ENCODE measurements around the gene ZNF135.

Gene ZNF135

DNA sequence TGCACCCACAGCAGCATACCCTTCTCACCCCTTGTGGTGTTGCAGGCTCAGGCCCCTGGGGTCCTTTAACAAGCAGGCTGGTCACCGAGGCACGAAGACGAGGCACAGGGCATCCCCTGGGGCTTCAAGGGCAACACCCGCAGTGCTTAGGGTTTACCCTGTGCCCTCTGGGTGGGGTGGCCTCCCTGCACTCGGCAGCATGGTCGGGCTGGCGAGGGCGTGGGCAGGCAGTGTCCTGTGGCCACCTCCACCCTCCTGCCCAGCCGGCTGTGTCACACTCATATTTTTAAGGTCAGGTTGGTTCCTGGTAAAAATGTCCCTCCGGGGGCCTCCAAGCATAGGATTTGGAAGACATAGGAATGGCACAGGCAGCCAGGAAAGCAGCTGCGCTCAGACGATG, 11.4 kb upstream of the ZNF135 start:
- DNase-seq: no peak

DNA sequence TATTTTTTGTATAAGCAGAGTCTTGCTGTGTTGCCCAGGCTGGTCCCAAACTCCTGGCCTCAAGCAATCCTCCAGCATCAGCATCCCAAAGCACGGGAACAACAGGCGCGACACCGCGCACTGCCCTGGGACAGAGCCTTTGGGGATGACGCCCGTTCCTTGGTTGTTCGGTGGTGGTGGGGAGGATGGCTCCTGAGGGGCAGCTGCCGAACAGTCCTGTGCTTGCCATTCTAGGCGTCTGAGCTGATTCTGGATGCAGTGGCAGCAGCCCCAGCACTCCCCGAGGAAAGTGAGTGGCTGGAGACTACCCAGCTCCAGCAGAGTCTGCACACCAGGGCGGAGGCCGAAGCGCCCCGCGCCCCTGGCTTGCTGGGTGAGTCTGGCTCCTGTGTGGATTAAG, 6.8 kb upstream of the ZNF135 start:
- no peak for DNase-seq

DNA sequence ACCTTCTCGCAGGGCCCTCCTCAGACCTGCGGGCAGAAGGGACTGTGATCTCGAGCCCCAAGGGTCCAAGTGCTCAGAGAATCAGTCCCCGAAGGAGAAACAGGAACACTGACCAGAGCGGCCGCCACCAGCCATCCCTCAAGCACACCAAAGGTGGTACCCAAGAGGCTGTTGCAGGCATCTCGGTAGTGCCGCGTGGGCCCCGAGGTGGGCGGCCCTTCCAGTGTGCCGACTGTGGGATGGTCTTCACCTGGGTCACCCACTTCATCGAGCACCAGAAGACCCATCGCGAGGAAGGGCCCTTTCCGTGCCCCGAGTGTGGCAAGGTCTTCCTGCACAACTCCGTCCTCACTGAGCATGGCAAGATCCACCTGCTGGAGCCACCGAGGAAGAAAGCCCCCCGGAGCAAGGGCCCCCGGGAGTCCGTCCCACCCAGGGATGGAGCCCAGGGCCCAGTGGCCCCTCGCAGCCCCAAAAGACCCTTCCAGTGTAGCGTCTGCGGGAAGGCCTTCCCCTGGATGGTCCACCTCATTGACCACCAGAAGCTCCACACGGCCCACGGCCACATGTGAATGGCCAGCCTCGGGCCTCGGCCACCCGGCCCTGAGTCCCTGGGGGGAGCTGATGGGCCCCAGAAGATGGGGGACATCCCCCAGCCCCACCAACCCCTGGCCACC, 5.5 kb upstream of the ZNF135 start:
- no peak for DNase-seq

DNA sequence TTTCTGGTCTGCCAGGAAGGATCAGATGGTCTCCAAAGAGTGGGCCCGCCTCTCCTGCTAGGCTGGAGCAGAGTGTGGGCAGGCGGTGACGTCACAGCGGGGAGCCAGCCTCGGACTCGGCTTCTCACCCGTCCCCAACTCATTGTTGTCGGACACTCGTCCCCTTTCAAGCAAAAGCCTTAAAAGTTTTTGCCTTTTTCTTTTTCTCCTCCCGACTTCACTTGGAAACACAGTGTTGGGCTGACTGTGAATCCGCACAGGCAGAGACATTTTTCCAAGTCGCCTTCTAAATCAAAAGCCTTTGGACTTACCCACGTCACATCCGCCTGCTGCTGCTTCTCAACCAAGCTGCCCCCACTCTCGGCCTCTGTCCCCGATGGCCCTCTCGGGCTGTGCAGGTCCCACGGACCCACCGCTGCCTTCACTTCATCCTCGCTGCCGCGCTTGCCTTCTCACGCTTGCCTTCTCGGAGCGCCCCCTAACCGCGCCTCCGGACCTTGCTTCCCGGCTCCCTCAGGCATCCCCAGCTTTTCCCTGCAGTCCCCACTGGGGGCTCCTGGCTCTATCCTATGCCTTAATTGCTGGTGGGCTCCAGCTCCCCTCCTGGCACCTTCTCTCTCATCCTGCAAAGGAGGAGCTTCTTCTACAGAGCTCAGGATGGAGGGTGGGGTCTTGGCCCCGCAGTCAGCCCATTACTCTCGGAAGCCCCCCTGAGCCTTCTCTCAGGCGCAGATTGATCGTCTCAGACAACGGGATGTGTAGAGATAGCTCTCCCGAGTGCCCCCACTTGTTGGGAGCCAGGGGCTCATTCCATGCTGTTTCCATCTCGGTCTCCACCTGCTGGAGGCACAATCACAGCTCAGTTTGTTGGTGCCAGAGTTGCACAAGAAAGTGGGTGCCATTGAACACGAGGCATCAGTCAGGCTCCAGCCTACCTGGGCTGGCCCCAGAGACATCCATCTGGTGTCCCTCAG, 3.9 kb upstream of the ZNF135 start:
- DNase-seq: peak in 1 of 4 experiments; percentile 2

DNA sequence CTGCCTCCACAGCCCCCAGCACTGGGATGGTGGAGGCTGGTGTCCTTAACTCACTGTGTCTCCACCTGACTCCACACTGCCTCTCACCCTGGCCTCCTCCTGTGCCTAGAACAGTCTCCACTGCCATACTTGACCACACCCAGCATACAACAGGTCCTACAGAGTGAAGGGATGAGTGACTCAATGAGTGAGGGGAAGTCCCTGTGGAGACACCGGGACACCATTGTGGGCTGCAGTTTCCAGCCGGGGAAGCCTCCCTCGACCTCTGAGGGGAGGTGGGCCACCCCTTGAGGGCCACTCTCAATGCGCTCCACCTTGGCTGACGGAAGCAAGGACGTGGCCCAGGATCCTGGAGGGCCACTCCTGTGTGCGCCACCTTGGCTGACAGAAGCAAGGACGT, 2.8 kb upstream of the ZNF135 start:
- DNase-seq: no peak

DNA sequence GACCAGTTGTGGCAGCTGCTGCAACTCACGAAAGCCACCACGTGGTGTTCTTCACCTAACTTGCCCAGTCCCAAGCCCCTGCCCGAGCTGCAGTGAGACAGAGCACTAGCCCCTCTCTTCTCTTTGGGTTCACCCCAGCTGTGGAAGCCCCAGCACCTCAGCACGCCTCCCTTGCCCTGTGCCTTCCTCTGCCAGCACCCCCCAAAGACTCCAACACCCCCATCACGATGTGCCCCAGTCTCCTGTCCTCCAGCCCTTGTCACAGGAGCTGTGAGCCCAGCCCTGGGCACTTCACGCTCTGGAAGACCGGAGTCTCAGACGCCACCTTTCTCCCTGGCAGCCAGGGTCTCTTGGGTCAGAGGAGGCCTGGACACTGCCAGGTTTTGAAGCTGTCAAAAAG, 2.2 kb upstream of the ZNF135 start:
- no peak for DNase-seq

DNA sequence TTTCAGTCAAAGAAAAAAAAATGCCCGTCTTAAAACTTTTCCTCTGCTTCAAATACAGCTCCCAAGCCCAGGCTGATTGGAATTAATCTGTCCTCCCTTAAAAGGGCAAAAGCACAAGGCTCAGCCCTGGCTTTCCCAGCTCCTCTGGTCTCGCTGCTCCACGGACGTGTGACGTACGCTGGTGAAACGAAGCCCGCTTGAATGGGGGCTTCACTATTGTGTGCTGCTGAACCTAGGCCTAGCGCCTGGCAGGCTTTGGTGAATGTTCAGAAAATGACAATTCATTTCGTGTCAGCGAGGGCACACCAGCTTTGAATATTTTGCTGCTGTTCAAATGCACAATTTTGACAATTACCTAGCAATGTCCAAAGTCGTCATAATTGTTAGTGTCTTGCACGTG, 615 bp upstream of the ZNF135 start:
- DNase-seq: no peak

DNA sequence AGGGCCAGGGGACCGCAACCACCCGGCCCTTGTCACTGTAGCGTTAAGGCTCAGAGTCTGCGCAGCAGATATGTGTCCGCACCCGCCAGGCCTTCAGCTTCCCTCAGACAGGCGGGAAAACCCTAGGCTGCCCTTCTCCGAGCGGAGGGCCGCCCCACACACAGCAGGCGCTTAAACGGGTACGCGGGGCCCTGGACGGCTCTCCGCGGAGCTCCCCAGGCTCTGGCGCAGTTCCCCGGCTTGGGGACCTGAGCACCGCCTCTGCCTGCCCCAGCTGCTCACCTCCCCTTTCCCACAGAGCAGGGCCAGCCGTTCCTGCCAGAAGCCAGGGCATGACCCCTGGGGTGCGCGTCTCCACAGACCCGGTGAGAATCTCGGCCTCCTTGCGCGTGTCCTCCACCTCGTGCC, 593 bp downstream of the ZNF135 start:
- no peak for DNase-seq

DNA sequence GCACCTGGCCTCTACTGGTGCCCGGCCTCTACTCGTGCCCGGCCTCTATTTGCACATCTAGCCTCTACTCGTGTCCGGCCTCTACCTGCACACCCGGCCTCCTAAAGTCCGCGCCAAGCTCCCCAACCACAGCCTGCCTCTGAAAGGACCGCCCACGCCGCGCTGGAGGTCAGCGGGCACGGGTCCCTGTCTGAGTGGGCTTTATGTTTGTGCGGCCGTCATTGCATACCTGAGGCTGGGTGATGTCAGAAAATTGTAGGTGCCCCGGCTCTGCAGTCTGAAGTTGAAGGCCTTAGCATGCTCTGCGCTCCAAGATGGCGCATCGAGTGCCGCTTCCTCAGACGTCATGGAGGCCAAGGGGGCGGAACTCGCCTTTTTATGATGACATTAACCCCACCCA, 1.1 kb downstream of the ZNF135 start:
- no peak for DNase-seq

DNA sequence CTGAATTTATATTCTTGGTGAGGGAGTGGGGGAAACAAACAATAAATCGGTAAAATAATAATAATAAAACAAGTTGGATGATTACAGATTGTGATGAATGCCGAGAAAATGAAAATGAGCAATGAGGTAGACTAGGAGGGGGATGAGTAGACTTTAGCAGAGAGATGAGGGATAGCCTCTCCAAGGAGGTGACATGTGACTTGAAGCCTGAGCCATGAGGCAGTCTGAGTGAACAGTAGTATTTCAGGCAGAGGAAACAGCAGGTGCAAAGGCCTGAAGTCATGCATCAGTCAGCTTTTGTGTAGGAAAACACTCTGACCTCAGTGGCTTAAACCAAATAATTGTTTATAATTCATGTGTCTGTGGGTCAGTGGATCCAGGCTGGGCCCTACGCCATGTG, 4.6 kb downstream of the ZNF135 start:
- no peak for DNase-seq

DNA sequence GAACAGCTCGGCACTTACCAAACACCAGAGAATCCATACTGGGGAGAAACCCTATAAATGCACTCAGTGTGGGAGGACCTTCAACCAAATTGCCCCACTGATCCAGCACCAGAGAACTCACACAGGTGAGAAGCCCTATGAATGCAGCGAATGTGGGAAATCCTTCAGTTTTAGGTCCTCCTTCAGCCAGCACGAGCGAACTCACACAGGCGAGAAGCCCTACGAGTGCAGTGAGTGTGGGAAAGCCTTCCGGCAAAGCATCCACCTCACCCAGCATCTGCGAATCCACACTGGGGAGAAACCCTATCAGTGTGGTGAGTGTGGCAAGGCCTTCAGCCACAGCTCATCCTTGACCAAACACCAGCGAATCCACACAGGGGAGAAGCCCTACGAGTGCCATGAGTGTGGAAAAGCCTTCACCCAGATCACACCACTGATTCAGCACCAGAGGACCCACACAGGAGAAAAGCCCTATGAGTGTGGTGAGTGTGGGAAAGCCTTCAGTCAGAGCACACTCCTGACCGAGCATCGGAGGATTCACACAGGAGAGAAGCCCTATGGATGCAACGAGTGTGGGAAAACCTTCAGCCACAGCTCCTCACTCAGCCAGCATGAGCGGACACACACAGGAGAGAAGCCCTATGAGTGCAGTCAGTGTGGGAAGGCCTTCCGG, 8.3 kb downstream of the ZNF135 start:
- DNase-seq: no peak

DNA sequence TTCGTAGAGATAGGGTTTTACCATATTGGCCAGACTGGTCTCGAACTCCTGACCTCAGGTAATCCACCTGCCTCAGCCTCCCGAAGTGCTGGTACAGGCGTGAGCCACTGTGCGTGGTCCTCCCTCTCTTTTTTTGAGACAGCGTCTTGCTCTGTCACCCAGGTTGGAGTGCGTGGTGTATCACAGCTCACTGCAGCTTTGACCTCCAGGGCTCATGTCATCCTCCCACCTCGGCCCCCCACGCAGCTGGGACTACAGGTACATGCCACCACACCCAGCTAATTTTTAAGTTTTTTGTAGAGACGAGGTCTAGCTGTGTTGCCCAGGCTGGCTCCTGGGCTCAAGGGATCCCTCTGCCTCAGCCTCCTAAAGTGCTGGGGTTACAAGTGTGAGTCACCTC, 20.7 kb downstream of the ZNF135 start:
- no peak for DNase-seq

DNA sequence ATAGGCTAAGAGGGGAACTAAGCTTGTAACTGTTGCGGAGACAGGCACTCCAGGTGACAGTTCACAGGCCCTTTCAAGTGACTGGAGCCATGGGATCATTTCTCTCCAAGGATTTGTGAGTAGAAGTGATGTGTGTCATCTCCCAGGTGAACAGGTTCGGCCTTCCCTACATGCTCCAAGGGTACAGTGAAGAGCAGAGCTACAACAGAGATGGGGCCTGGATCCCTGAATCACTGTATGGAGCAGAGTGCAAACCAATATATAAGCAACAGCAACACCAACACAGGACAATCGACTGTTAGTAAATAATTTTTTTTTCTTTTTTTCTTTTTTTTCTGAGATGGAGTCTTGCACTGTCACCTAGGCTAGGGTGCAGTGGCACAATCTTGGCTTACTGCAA, 23.9 kb downstream of the ZNF135 start:
- DNase-seq: no peak

DNA sequence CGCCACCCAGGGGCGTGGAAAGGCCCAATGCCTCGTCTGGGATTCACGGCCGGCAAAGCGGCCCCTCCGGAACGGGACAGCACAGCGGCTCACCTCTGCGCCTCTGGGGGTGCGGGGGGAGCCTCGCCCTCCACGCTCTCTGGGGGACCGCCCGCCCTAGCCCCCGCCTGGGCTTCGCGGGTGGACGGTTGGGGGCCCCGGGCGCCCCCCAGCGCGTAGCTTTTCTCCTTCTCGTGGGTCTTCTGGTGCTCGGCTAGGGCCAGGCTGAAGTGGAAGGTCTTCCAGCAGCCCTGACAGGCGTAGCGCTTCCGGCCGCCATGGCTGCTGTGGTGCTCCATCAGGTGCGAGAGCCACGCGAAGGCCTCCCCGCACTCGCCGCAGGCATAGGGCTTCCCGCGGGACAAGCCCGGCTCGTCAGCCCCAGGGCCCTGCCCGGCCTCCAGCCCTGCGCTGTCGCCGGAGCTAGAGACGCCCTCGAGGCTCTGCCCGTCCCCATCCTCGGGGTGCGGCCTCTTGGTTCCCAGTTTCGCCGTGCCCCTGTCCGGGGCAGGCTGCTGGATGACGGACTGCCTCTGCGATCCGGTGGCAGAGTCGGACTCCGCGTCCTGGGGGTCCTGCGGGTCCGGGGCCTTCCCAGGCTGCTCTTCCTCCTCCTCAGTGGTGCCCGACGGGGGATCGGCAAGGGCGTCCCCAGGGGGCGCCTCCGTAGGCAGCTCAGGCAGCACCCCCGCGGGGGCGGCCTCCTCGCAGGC, 25.7 kb downstream of the ZNF135 start:
- no peak for DNase-seq

DNA sequence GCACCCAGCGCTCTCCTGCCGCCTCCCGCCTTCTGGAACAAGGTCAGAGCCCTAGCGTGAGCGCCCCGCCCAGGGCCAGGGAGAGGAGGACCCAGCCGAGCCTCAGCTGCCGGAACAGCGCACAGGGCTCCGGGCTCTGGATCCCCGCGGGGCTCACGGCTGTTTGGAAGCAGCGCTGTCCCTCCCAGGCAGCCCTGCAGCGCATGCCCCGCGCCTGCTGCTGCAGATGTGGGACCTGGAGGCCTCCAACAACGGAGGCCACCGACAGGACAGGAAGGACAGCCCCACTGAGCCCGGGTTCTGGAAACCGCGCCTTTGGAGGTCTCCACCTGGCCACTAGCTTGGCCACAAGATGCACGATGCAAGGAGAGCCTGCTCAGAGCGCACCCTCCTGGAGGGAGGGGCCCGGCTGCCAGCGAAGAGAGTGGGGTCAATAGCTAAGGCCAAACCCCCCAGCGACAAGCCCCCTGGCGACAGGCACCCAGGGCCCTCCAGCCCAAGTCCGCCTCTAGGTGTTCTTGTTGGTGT, 26.3 kb downstream of the ZNF135 start:
- DNase-seq: no peak

DNA sequence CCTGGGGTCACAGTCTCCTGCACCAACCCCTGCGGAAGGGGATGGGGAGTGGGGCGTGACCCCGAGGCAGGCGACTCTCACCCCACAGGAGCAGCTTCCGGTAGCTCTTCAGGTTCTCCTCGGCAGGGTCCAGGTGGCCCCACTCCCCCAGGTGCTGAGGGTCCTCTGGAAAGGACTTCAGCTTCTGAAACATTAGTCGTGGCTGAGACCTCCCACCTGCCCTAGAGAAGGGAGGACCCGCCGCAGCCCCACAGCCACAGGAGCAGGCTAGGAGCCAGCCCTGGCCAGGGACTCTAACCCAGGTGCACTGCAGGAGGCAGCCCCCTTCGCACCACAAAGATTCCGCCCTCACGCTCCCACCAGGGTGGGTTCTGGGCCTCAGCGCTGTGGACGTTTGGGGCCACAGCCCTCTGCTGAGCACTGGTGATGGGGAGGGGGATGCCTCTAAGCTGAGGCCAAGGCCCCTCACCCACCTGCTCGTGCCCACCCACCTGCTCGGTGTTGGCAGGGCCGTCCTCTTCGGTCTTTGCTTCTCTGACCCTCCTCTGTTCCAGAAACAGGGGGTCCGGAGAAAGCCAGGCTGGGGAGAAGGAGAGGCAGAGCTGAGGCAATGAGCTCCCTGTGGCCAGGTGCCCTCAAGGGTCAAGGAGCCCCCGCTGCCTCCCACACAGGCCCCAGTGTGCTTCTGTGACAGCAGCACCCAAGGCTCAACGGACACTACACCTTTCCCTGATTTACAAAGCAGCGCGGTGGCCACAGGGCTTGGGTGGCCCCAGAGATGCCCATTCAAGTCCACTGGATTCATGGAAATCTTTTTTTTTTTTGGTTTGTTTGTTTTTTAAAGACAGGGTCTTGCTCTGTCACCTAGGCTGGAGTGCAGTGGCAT, 28.0 kb downstream of the ZNF135 start:
- DNase-seq: no peak

DNA sequence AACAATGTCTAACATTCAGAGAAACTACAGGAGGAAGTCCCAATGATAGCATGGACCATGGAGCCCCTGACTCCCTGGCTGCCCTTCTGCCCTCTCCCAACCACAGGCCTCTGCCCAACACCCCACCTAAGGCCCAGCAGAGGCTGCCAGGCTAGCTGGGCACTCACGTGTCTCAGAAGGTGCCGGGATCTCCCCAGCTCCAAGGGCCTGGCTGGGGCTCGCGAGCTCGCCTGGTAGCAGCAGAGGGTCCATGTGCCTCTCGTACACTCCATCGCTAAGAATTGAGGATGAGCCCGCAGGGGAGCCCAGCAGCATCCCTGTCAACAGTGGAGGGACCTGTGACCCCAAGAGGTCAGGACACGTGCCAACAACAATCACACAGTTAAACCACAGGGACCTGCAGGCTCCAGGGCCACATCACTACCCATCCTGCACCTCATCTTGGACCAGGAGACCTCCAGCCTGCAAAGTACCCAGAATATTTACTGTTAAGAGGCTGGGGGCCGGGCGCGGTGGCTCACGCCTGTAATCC, 29.5 kb downstream of the ZNF135 start:
- no peak for DNase-seq

DNA sequence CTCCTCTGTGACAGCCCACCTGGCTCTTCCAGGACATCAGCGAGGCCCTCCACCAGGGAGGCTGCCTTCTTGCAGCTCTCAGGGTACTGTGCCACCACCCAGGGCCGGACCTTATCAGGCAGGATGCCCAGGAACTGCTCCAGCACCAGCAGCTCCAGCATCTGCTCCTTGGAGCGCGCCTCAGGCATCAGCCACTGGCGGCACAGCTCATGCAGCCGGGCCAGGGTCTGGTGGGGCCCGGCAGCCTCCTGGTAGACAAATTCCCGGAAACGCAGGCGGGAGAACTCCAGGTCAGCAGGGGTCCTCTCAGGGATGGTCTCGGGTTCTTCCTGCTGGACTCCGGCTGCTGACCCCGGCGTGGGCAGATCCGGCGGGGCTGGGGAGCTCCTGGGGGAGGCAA, 30.8 kb downstream of the ZNF135 start:
- DNase-seq: no peak

DNA sequence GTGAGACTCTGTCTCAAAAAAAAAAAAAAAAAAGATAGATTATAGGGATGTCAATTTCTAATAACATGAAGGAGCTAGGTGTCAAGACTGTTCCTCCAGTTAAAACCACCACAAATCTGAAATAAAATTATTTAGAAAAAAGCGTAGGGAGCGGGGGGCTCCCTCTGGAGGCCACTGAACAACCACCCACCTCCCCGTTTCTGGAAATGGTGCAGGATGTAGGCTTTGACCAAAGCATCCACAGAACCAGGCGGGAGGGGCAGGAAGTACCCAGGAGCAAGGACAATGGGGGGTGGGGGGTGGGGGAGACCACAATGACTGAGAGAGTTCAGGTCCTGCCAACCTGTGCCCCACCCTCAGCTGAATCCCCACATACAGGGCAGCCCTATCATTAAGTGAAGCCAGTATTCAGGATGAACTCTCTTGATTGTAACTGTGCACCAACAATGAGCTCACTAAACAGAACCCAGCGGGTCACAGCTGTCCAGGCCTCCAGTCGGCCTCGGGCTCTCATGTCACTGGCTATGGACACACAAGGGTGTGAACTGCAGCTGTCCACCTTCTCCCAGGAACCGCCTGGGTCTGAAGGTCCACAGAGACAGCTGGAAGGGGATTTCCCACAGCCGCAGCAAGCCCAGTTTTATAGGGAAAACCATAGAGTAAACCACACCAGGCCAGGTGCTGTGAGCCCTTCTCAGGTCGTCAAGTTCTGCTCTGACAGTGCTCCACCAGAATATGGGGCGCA, 32.3 kb downstream of the ZNF135 start:
- no peak for DNase-seq

DNA sequence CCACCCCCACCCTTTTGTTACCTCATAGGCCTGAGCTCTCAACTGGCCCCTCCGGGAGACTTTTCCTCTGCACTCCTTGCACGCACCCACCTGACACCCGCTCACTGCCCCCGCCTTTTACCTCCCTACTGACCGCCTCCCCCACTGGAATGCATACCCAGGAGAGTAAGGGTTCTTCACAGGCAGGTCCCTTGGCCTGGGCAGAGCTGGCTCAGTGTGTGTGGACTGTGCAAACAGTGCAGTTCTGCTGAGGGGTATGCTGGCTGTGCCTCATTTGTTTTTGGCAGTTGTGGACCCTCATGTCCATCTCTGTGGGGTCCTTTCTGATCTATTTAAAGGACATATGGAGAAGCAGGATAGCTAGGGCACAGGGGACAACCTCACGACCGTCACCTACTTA, 34.0 kb downstream of the ZNF135 start:
- no peak for DNase-seq

All from suppressor macrophage (primary cell).